Measurements from ENCODE around the gene SATL1. TPM values are rescaled to one million over a fixed set of nuclear protein-coding genes. Genes with fewer than 3 reads are reported as not detected.
"Not testable (repeated sequence)": the region's sequence is repeated elsewhere in the genome, so short reads cannot be mapped to it uniquely, and the experiment has no call there.

SATL1 gene
- 0.06 TPM in 1 of 2 replicates, not detected in the other for total RNA-seq

DNA sequence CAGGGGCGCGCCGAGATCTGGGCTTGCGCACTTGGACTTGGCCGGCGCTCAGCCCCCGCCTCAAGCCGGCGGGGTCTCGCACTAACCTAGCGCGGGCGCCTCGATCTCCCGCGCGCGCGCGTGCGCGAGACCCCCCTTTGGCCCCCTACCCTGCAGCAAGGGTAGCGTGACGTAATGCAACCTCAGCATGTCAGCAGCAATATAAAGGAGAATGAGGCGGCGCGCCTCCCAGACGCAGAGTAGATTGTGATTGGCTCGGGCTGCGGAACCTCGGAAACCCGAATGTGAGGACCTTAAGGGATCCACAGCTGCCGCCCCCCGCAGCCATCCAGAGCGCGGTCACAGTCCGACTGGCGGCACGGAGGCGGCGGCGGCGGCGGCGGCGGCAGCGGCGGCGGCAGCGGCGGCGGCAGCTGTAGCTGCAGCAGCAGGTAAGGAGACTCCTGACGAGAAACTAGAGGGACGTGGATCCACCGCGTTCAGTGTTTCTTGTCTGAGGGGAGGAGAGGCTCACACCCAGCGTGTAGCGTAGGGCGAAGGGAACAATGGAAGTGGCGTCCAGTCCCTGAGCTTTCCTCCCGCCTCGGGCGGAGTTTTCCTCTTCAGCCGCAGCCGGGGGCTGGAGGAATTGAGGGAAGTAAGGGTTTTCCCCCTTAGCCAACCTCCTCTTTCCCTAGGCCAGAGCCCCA, at the start of gene SATL1, which contains the start of gene ZNF711:
Gene SATL1, minus strand, starts transcription at position 19 of the 689 bp plus-strand sequence. CDS start 134,811 bp downstream, outside the sequence.
Gene ZNF711, plus strand, starts transcription at position 231 of the 689 bp plus-strand sequence. CDS start 3,582 bp downstream, outside the sequence.
- no peak for DNase-seq (ENCODE audit: extremely low read depth, low read depth, low spot score)

DNA sequence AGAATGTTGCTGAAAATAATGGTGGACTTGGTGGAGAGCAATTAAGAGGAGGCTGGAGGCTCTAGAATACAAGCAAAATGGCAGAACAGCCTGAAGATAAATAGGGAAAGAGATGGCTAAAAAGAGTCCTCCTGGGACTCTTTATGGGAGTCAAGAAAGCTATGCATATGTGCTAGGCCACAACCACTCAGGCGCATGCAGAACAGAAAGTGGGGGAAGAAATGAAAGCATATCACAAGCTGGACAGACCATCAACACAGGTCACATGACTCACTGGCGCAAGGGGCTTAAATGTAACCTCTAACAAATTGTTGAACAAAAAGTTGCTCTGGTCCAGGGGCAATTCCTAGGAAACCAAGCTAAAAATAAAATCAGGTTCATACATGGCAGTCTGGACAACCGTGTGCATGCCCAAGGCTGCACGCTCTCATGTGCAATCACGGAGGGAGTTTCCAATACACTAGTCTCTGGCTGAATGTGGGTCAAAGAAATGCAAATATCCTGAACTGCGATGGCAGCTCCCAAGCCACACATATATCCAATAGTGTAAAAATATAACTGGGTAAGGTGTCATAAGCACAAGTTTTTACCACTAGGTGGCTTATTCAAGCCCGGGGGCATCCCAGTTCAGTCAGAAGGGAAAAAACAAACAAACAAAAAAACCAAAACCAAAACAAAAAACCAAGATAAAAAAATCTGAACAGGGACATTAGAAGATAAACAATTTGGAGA, 45.6 kb upstream of the SATL1 start:
- no peak for DNase-seq (ENCODE audit: extremely low read depth, low read depth, low spot score)

GRCh38 chrX:85285286-85285685, 41.7 kb upstream of the SATL1 start:
- not testable (repeated sequence) for DNase-seq (ENCODE audit: extremely low read depth, low read depth, low spot score)

DNA sequence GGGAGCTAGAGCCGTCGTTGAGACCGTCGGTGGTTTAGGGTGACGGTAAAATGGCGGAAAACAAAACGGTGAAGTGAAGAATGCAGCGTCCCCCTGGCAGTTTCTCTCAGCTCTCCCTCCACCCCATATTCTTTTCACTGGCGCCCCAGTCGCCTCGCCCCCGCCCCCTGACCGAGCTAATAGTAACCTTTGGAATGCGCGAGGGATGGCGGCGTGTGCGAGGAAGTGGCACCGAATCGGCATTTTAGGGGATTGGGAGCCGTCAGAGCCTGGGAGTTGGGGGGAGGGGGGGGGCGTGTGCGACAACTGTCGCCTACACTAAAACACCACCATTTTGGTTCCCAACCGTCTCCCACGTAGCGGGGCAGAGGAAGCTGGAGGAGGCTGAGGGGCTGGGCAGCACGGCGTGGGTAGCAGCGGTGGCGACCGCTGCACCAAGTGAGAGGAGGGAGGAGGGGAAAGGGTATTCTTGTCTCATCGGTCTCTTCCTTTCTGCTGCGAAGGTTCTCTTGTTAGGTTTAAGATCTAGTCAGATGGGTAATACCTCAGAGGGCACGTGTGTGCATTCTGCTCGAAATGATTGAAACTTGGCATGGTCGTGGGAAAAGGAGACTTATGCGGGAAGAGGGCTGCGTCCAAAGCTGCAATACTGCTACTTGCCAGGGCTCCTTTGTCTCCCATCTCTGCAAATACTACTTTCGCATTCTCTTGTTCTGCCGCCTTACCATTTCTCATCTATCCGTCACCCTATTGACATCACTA, 1.1 kb upstream of the SATL1 start:
- no peak for DNase-seq (ENCODE audit: extremely low read depth, low read depth, low spot score)

DNA sequence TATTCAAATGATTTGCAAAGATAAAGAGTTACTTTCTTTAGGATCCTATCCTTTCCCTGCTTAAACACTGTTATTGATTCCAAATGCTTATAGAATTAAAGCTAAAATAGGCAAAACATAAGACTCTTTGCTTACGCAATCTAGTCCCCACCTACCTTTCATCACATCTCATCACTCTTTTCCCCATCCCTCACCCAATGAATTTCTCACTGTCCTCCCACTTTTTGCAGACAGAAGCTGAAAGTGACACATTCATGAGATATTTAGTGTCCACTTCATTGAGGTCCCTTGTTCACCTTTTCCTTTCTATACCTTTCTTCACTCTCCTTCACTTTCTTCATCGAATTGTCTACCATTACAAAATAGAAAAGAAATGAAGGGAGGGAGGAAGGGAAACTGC, 424 bp downstream of the SATL1 start:
- no peak for DNase-seq (ENCODE audit: extremely low read depth, low read depth, low spot score)

DNA sequence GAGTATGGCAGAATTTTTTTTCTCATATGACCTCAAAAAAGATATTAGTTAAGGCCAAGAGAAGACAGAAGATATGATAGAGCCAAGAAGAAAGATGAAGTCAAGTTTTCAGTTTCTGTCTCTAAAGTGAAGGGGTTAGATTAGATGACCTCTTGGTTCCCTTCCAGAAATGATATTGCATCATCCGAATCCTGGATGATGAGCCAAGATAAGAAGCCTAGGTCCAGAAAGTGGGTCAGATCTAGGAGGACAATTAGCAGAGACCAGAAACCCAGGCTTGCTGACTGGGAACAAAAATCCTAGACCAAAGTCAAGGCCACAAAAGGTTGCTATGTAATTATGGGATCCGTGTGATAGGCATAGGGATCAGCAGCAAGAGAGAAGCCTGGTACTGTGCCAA, 20.2 kb downstream of the SATL1 start:
- DNase-seq (ENCODE audit: extremely low read depth, low read depth, low spot score), result no peak

- DNase-seq (ENCODE audit: extremely low read depth, low read depth, low spot score), result no peak
Observed at GRCh38 chrX:85221361-85221760, 22.2 kb downstream of the SATL1 start.

DNA sequence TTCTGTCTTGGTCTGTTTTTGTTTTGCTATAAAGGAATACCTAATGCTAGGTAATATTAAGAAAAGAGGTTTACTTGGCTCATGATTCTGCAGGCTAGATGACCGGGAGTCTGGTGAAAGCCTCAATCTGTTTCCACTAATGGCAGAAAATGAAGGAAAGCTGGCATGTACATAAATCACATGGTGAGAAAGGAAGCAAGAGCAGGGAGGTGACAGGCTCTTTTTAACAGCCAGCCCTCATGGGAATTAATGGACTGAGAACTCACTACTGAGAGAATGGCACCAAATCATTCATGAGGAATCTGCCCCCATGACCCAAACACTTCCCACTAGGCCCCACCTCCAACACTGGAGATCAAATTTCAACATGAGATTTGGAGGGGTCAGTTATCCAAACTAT, 27.6 kb downstream of the SATL1 start:
- no peak for DNase-seq (ENCODE audit: extremely low read depth, low read depth, low spot score)

DNA sequence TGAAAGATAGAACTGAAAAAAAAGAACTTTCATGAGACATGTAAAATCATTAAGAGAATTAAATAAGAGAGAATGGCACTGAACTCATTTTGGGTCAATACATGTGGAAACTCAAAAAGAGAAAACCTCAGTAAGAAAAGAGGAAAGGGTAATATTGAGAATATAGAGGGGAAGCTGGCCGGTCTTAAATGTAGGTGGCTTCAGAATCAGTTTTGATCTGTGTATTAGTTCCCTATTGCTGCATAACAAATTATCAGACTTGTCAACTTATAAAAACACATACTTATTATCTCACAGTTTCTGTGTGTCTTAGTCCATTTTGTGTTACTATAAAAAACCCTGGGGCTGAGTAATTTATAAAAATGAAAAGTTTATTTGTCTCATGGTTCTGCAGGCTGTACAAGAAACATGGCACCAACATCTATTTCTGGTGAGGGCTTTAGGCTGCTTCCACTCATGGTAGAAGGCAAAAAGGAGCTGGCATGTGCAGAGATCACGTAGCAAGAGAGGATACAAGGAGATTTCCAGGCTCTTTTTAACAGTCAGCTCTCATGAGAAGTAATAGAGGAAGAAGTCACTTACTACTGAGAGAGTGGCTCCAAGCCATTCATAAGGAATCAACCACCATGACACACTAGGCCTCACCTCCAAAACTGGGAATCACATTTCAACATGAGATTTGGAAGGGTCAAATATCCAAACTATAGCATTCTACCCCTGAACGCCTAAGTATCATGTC, 29.6 kb downstream of the SATL1 start:
- no peak for DNase-seq (ENCODE audit: extremely low read depth, low read depth, low spot score)

DNA sequence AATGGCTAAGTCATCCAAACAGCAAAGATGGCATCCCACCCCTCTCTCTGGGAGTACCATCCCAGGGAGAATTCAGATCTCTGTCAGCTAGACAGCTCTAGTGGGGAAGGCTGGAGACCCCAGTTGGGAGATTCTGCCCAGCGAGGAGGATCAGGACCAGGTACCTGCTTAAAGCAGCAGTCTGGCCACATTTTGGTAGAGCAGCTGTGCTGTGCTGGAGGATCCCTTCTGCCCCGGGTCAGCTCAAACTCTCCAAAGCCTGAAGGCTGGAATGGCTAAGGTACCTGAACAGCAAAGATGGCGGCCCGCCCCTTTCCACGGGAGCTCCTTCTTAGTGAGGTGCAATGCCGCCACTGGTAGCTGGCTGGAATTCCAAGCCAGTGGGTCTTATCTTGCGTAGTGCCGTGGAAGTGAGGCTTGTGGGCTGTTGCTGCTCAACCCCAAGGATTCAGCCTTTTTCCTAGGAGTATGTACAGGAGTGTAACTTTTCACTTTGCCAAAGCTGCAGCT, 40.1 kb downstream of the SATL1 start:
- no peak for DNase-seq (ENCODE audit: extremely low read depth, low read depth, low spot score)

DNA sequence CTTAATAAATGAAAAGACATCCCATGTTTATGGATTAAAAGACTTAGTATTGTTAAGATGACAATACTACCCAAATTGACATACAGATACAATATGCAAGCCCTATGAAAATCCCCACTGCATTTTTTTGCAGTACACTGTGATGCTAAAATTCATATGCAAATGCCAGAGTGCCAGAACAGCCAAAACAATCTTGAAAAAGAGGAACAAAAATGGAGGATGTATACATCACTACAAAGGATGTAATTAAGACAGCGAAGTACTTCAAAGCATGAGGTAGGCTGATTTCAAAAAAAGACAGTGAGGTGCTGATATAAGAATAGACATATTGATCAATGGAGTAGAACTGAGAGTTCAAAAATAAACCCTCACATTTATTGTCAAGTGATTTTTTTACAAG, 47.3 kb downstream of the SATL1 start:
- DNase-seq (ENCODE audit: extremely low read depth, low read depth, low spot score), result no peak

DNA sequence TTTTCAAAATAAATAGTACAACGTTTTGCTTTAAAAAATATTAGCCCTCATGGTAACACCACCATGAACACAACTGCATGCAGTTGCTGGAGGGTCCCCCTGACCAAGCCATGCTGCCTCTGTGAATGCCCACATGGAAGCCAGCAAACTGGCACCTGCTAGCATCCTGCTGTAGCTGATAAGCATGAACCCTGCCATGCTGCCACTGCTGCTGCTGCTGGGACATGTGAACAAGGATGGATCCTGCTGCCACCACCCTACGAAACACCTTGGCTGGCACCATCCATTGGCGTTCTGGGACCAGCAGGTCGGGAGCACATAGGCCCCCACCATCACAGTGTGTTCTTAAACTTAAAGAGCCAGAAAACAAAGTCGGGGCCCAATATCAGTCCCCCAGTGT, 83.9 kb downstream of the SATL1 start:
- DNase-seq (ENCODE audit: extremely low read depth, low read depth, low spot score), result no peak

- no peak for DNase-seq (ENCODE audit: extremely low read depth, low read depth, low spot score)
Observed at GRCh38 chrX:85140964-85141363, 102.6 kb downstream of the SATL1 start.

DNA sequence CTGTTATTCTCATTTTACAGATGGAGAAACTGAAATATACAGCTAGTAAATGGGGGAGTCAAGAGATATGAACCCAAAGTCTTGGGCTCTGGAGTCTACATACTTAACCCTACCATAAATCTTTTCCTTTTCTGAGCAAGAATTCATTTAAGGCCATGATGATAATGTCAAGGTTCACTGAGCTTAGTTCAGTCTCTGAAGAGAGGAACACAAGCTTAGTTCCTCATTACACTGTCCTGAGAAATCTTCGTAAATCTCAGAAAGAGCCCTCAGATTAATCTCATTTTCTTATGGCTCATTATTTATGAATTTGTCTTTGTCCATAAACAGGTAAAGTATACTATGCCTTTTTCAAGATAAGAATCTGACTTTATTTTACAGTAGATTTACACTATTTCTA, 104.2 kb downstream of the SATL1 start:
- no peak for DNase-seq (ENCODE audit: extremely low read depth, low read depth, low spot score)

GRCh38 chrX:85136409-85136808, 107.2 kb downstream of the SATL1 start:
- no peak for DNase-seq (ENCODE audit: extremely low read depth, low read depth, low spot score)

- DNase-seq (ENCODE audit: extremely low read depth, low read depth, low spot score), result no peak
Observed at GRCh38 chrX:85115252-85115651, 128.3 kb downstream of the SATL1 start.

DNA sequence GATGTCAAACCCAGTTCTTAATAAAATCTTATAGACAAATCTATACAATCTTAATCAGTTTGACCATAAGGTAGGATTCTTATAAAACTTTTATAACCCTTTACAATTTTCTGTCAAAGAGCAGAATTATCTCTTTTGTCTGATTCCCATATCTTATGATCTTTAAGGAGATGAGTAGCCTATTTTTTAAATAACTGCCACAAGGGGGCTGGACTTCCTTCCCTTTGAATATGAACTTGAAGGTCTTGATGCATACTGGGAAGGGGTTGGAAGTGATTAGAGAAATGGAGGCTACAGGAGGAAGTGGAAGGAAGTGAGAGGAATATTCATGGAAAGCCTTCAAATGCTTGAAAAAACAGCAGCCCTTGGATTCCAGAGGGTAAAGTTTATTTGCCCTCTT, 128.8 kb downstream of the SATL1 start:
- no peak for DNase-seq (ENCODE audit: extremely low read depth, low read depth, low spot score)

DNA sequence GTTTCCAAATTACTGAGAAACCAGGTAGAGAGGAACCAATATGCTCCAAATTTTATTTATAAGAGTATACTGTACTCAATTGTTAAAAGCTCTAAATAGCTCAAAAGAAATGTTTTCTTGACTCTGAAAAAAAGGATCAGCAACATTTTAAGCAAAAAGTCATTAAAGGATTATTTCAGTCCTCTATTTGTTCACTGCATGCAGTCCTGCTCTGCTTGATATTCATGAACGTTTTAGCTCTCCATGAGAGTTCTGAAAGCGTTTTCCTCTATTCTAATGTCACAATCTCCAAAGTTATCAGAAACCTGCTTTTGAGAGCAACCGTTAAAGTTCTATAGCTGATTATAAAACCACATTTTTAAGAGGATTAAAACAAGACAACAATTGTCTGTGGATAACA, 129.4 kb downstream of the SATL1 start:
- DNase-seq (ENCODE audit: extremely low read depth, low read depth, low spot score), result no peak

DNA sequence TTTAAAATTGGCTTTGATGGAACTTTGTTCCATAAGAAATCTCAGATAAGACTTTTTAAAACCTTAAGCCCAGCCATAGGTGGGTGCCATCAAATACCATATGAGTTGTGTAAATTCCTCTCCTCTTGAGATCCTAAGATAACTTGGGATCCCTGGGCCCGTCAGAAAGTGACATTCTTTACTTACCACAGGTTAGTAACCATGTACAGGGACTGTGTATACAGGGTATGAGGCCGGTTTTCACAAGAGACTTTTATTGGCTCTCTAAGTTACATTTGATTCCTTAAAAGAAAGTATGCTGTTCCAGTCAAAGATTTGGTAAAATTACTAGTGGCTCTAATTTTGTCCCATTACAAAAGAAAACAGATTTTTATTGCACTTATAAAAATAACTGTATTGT, 129.8 kb downstream of the SATL1 start:
- DNase-seq (ENCODE audit: extremely low read depth, low read depth, low spot score), result no peak

GRCh38 chrX:85112293-85112692, 131.3 kb downstream of the SATL1 start:
- DNase-seq (ENCODE audit: extremely low read depth, low read depth, low spot score), result no peak

DNA sequence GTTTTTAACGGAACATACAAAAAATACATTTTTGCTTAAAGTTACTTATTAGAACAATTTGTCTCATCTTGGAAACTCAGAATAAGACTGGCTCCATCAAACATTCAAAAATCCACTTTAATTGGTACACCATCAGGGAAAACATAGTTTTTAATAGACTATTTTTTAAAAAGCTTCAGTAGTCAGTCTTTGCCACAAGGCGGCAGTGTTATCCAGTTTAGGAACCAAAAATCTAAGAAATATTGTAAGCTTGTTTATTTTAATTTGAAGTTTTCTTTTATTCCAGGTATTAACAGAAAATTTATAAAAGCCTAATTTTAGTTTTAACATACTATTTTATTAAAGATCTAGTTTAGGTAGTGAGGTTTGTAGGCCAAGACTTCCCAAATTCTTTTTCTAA, 132.2 kb downstream of the SATL1 start:
- DNase-seq (ENCODE audit: extremely low read depth, low read depth, low spot score), result no peak

Measured in glomerular endothelial cell (primary cell).